Fibroblast of lung (primary cell): ENCODE results near the gene PPP2R3B.

Experiments
- EZH2 ChIP-seq: IDR thresholded peaks from 2 replicates; pipeline ENCODE4 v1.5.1; 2012; ENCODE audit warnings: low read length, control low read depth, mild to moderate bottlenecking; ENCODE audit errors: missing control alignments
- TF ChIP-seq, protein P1 (sequence below), 2 donors: IDR thresholded peaks in 1 of 2; conservative IDR thresholded peaks in 1 of 2; 1 replicate in 1 of 2; 2 replicates in 1 of 2; pipeline ENCODE4 v1.5.1; 2011 to 2012; ENCODE audit warnings: low read length in 2 of 2, control low read depth in 1 of 2, inconsistent platforms in 1 of 2, low read depth in 1 of 2, mild to moderate bottlenecking in 1 of 2

DNA sequence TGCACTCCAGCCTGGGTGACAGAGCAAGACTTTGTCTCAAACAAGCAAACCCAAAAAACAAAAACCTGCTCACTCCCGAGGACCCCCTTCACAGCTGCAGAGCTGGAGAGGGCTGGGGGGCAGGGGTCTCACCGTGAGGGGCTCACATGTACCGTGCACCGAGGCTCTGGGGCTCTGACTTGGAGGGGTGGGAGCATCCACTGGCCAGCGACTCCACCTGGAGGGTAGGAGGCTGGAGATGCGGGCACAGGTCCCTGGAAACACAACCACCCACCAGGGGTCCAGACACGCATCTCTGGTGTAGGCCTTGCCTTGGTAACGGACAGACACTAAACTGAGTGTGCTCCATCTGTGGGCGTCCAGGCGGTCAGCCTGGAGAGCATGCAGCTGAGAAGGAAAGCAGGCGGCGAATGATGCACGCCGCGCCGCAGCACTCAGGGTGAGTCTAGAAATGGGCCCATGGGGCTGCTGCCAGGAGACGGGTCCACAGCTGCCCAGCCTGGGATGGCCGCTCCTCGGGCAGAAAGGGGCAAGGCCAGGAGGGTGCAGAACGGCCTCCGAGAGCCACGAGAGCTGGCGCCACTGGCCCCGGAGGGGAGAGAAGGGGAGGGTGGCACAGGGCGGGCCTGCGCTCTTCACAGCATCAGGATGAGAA is 26.1 kb downstream of the PPP2R3B start:
- TF ChIP-seq, protein P1, sequence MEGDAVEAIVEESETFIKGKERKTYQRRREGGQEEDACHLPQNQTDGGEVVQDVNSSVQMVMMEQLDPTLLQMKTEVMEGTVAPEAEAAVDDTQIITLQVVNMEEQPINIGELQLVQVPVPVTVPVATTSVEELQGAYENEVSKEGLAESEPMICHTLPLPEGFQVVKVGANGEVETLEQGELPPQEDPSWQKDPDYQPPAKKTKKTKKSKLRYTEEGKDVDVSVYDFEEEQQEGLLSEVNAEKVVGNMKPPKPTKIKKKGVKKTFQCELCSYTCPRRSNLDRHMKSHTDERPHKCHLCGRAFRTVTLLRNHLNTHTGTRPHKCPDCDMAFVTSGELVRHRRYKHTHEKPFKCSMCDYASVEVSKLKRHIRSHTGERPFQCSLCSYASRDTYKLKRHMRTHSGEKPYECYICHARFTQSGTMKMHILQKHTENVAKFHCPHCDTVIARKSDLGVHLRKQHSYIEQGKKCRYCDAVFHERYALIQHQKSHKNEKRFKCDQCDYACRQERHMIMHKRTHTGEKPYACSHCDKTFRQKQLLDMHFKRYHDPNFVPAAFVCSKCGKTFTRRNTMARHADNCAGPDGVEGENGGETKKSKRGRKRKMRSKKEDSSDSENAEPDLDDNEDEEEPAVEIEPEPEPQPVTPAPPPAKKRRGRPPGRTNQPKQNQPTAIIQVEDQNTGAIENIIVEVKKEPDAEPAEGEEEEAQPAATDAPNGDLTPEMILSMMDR (conservative IDR thresholded peaks at IDR 0.05 in 1 of 2, IDR thresholded peaks at IDR 0.05 in 1 of 2; ENCODE audit: low read depth in 1 of 2, low read length in 2 of 2), result no peak
- TF ChIP-seq EZH2, result no peak
